PC-3 (cell line): ENCODE results near the gene TSPAN13. TPM values are rescaled to one million over a fixed set of nuclear protein-coding genes. Genes with fewer than 3 reads are reported as not detected.

ENCODE experiments used
- ATAC-seq: fragments of 200-7000 bp; cut with Tn5 transposase; 2 replicates; pipeline ENCODE4 v1.9.1; 2020; ENCODE audit warnings: mild to moderate bottlenecking, moderate library complexity
- BruUV-seq: library from RNA; stranded (reverse); fragments of 400-500 nt; replicated peaks from 2 replicates; lab custom pipeline; 2021; lab: Mats Ljungman, UMichigan
- CTCF ChIA-PET: fragments of 300-600 bp; sonication (Branson Sonifier 250); formaldehyde crosslinking; loops from one replicate; lab custom pipeline; 2022; ENCODE audit warnings: antibody characterized with exemption; lab: Charles Lee
- POLR2A ChIA-PET: fragments of 300-600 bp; sonication (Branson Sonifier 250); formaldehyde crosslinking; loops from one replicate; lab custom pipeline; 2022; ENCODE audit warnings: antibody characterized with exemption; ENCODE audit not compliant: unreplicated experiment; lab: Charles Lee
- DNase-seq: peaks from one replicate; pipeline ENCODE4 v3.0.0-alpha.2; 2015
- H2AFZ ChIP-seq: fragments of 300-600 bp; sonication (generic); 2 replicates; pipeline ENCODE4 v1.6.0; 2016; ENCODE audit warnings: antibody characterized with exemption, low read length
- H3F3A ChIP-seq: fragments of 300-600 bp; sonication (generic); one replicate; pipeline ENCODE4 v1.6.0; 2017; ENCODE audit warnings: antibody characterized with exemption, low read length, control low read depth, mild to moderate bottlenecking; ENCODE audit not compliant: unreplicated experiment
- H3K27ac ChIP-seq: fragments of 300-600 bp; sonication (generic); 2 replicates; pipeline ENCODE4 v1.5.1; 2016; ENCODE audit warnings: mild to moderate bottlenecking, low read length
- H3K27me3 ChIP-seq: fragments of 300-600 bp; sonication (generic); 2 replicates; pipeline ENCODE4 v1.6.1; 2016; ENCODE audit warnings: low read length, mixed read lengths
- H3K36me3 ChIP-seq: fragments of 300-600 bp; sonication (generic); 2 replicates; pipeline ENCODE4 v1.6.1; 2016; ENCODE audit warnings: low read depth, mixed run types, low read length, mixed read lengths
- H3K4me1 ChIP-seq: fragments of 300-600 bp; sonication (generic); 2 replicates; pipeline ENCODE4 v1.5.1; 2016; ENCODE audit warnings: low read length; ENCODE audit not compliant: insufficient read depth
- H3K4me2 ChIP-seq: fragments of 300-600 bp; sonication (generic); 2 replicates; pipeline ENCODE4 v1.6.0; 2016; ENCODE audit warnings: low read length
- H3K4me3 ChIP-seq: fragments of 300-600 bp; sonication (generic); 2 replicates; pipeline ENCODE4 v1.5.1; 2016; ENCODE audit warnings: mild to moderate bottlenecking, low read length, mixed read lengths
- H3K79me2 ChIP-seq: fragments of 300-600 bp; sonication (generic); 2 replicates; pipeline ENCODE4 v1.6.1; 2017; ENCODE audit warnings: low read length, mixed read lengths
- H3K9ac ChIP-seq: fragments of 300-600 bp; sonication (generic); 2 replicates; pipeline ENCODE4 v1.6.0; 2016; ENCODE audit warnings: mild to moderate bottlenecking, low read length
- H3K9me2 ChIP-seq: fragments of 300-600 bp; sonication (generic); replicated peaks from 2 replicates; pipeline ENCODE4 v1.6.1; 2016; ENCODE audit warnings: mixed run types, low read length, mixed read lengths
- H3K9me3 ChIP-seq: fragments of 300-600 bp; sonication (generic); 2 replicates; pipeline ENCODE4 v1.6.1; 2016; ENCODE audit warnings: low read length, mixed read lengths
- H4K20me1 ChIP-seq: fragments of 300-600 bp; sonication (generic); 2 replicates; pipeline ENCODE4 v1.6.1; 2016; ENCODE audit warnings: low read length, mixed read lengths
- EZH2 ChIP-seq: fragments of 300-600 bp; sonication (generic); IDR thresholded peaks from one replicate; pipeline ENCODE4 v1.6.1; 2017; ENCODE audit warnings: antibody characterized with exemption, mild to moderate bottlenecking, low read length; ENCODE audit not compliant: unreplicated experiment
- EZH2phosphoT487 ChIP-seq: fragments of 300-600 bp; sonication (generic); IDR thresholded peaks from 2 replicates; pipeline ENCODE4 v1.6.1; 2018; ENCODE audit warnings: mild to moderate bottlenecking, antibody characterized with exemption, low read length, borderline replicate concordance
- intact Hi-C: fragments of 100-400 bp; cut with micrococcal nuclease; formaldehyde crosslinking; loops from 2 replicates; pipeline ENCODE4 v1.9.0; 2023
- total RNA-seq: library from RNA; depleted of rRNA; stranded (reverse); fragments of >200 nt; gene quantifications from 2 replicates; pipeline ENCODE4 v1.2.3, GENCODE V29; 2014
- TF ChIP-seq, protein P1 (sequence below): fragments of 300-600 bp; sonication (generic); conservative IDR thresholded peaks from 2 replicates; pipeline ENCODE4 v1.5.1; 2017; ENCODE audit warnings: antibody characterized with exemption, low read depth, mild to moderate bottlenecking, low read length

Gene TSPAN13
- total RNA-seq, 1 experiment from 2014 or later, result 34.9 TPM

DNA sequence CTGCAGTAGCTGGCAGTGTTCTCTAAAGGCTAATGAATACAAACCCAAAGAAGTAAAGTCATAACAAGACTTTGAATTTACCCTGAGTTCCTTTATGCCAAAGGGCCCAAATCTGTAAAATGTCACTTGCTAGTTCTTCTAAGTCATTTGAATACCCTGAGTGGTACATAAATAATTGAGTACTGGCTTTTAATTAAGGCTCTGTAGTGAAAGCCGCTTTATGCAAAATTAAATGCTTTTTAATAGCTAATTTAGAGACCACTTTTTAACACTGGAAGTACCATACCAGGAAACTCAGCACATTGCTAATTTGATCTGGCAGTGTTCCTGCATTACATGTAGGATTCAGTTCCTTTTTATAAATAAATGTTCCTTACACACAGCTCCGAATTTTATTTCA is 24.0 kb upstream of the TSPAN13 start:
- Histone ChIP-seq H3K9me3 (no peaks in the 10 kb centered on the region), H3K4me1 (no peaks in the 10 kb centered on the region), H3K4me2 (no peak overlapping the region), H4K20me1 (no peaks in the 10 kb centered on the region), H2AFZ (no peak overlapping the region), H3F3A (no peaks in the 10 kb centered on the region), H3K36me3 (no peaks in the 10 kb centered on the region), H3K4me3 (no peak overlapping the region), H3K79me2 (no peaks in the 10 kb centered on the region), H3K9me2 (no peaks in the 10 kb centered on the region), H3K9ac (no peak overlapping the region), H3K27ac (no peak overlapping the region), H3K27me3 (no peaks in the 10 kb centered on the region)
- POLR2A ChIA-PET, result no interaction called here
- no TSS peak for BruUV-seq
- TF ChIP-seq EZH2 (no peak), EZH2phosphoT487 (no peak)
- TF ChIP-seq, protein P1, sequence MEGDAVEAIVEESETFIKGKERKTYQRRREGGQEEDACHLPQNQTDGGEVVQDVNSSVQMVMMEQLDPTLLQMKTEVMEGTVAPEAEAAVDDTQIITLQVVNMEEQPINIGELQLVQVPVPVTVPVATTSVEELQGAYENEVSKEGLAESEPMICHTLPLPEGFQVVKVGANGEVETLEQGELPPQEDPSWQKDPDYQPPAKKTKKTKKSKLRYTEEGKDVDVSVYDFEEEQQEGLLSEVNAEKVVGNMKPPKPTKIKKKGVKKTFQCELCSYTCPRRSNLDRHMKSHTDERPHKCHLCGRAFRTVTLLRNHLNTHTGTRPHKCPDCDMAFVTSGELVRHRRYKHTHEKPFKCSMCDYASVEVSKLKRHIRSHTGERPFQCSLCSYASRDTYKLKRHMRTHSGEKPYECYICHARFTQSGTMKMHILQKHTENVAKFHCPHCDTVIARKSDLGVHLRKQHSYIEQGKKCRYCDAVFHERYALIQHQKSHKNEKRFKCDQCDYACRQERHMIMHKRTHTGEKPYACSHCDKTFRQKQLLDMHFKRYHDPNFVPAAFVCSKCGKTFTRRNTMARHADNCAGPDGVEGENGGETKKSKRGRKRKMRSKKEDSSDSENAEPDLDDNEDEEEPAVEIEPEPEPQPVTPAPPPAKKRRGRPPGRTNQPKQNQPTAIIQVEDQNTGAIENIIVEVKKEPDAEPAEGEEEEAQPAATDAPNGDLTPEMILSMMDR, result no peak
- ATAC-seq (no peak), DNase-seq (no peak)
- CTCF ChIA-PET, result no interaction called here
- intact Hi-C loops, result no loop called here

DNA sequence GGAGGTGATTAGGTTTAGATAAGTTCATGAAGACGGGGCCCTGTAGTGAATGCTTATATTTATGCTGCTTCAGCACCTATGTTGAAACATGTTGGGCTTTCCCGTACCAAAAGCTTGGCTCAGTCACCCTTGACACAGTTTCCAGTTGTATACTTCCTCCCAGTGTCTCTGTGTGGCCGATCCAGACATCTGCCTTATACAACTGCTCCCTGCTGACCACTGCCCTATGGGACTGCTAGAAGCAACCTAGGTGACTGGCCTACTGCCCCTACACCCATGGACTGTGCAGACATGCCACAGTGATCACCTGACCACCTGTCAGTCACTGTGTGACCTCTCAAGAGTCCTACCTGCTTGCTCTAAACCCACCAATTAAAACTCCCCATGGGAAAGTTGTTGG is 22.6 kb upstream of the TSPAN13 start:
- ChIA-PET POLR2A (no interaction called here), CTCF (no interaction called here)
- DNase-seq (no peak), ATAC-seq (no peak)
- no peaks in the 10 kb centered on the region for H3K27me3 ChIP-seq
- H3F3A ChIP-seq, result no peaks in the 10 kb centered on the region
- H3K27ac ChIP-seq, result no peak overlapping the region
- H3K4me2 ChIP-seq, result no peak overlapping the region
- intact Hi-C loops, result no loop called here
- no peaks in the 10 kb centered on the region for H3K79me2 ChIP-seq
- no peak overlapping the region for H2AFZ ChIP-seq
- no peak overlapping the region for H3K9ac ChIP-seq
- no peaks in the 10 kb centered on the region for H3K9me2 ChIP-seq
- H3K4me1 ChIP-seq, result 0 out of 2 replicates have a peak, but pooled peaks cover 7% of the 10 kb centered on the region
- no peak for TF ChIP-seq EZH2phosphoT487
- TF ChIP-seq, protein P1, result no peak
- no peak for TF ChIP-seq EZH2
- H4K20me1 ChIP-seq, result no peaks in the 10 kb centered on the region
- BruUV-seq, result no TSS peak
- H3K36me3 ChIP-seq, result no peaks in the 10 kb centered on the region
- H3K9me3 ChIP-seq, result no peaks in the 10 kb centered on the region
- no peak overlapping the region for H3K4me3 ChIP-seq

DNA sequence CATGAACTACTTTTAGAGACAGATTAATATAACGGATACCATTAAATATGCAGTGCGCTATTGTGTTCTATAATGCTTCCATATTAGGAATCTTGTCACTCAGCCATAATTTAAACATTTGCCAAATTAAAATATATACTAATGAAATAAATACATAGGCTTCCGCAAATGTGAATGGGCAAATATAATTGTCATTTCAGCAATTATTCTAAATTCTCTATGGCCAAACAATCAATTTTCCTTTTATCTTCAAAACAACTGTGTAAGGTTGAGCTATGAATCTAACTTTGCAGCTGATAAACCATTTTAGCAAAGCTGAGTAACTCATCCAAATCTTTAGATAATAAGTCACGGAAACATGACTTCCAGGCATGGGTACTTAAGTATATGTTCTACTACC is 20.7 kb upstream of the TSPAN13 start:
- H3K79me2 ChIP-seq, result no peaks in the 10 kb centered on the region
- CTCF ChIA-PET, result interaction anchor here (0.6 kb wide), 1 partner anchor 1443 kb away, joined by 3 read pairs; no protein-coding TSS in a partner anchor
- POLR2A ChIA-PET, result no interaction called here
- TF ChIP-seq EZH2, result no peak
- TF ChIP-seq EZH2phosphoT487, result no peak
- TF ChIP-seq, protein P1, result no peak
- H3K9me3 ChIP-seq, result no peaks in the 10 kb centered on the region
- no peak overlapping the region for H3K4me2 ChIP-seq
- H3K36me3 ChIP-seq, result no peaks in the 10 kb centered on the region
- no peaks in the 10 kb centered on the region for H3K27me3 ChIP-seq
- H3K4me1 ChIP-seq, result 0 out of 2 replicates have a peak, but pooled peaks cover 7% of the 10 kb centered on the region
- no peaks in the 10 kb centered on the region for H3K9me2 ChIP-seq
- no peak overlapping the region for H3K9ac ChIP-seq
- intact Hi-C loops, result no loop called here
- no peak overlapping the region for H3K4me3 ChIP-seq
- H3F3A ChIP-seq, result no peaks in the 10 kb centered on the region
- BruUV-seq, result no TSS peak
- H2AFZ ChIP-seq, result no peak overlapping the region
- no peak for ATAC-seq
- no peak for DNase-seq
- no peaks in the 10 kb centered on the region for H4K20me1 ChIP-seq
- H3K27ac ChIP-seq, result no peak overlapping the region
